ENCODE measurements around the gene SH2D5. TPM values are rescaled to one million over a fixed set of nuclear protein-coding genes. Genes with fewer than 3 reads are reported as not detected.
"Not testable (repeated sequence)": the region's sequence is repeated elsewhere in the genome, so short reads cannot be mapped to it uniquely, and the experiment has no call there.

The SH2D5 gene
- polyA plus RNA-seq, 4 donors = 0.76 to 2.0 (median 1.3) TPM

DNA sequence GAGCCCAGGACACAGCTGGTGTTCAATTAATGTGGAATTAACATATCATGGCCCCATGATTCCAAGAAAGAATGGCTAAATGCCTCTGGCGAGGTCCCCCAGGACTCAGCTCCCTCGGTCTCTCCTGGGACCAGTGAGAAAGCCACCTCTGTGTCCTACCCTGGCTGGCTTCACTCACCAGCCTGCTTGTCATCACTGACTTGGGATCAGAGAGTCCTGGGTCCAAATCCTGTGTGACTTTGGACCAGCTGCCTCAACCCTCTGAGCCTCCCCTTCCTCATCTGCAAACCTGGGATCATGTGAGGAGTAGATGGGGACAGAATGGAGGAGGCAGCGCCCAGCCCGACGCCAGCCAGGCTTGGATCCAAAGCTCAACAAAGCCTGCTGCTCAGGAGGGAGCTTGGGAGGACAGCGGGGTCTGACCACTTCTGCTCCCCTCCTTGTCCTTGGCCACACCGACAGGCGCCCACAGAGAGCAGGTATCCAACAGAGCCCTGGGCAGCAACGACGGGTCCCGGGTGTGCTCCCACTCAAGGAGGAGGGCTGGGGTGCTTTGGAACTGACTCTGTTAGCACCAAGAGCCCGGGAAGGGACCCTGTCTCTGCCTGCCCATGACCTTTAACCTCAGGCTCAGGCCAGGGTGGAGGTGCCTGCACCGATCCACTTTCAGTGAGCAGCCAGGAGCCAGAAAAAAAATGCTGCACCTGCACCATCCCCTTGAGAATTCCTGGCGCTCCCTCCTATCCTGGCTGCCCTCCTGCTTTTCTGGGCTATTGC lies 3.2 kb downstream of the SH2D5 start:
- no peak for DNase-seq (ENCODE audit: low read depth in 4 of 4, low spot score in 2 of 4)

DNA sequence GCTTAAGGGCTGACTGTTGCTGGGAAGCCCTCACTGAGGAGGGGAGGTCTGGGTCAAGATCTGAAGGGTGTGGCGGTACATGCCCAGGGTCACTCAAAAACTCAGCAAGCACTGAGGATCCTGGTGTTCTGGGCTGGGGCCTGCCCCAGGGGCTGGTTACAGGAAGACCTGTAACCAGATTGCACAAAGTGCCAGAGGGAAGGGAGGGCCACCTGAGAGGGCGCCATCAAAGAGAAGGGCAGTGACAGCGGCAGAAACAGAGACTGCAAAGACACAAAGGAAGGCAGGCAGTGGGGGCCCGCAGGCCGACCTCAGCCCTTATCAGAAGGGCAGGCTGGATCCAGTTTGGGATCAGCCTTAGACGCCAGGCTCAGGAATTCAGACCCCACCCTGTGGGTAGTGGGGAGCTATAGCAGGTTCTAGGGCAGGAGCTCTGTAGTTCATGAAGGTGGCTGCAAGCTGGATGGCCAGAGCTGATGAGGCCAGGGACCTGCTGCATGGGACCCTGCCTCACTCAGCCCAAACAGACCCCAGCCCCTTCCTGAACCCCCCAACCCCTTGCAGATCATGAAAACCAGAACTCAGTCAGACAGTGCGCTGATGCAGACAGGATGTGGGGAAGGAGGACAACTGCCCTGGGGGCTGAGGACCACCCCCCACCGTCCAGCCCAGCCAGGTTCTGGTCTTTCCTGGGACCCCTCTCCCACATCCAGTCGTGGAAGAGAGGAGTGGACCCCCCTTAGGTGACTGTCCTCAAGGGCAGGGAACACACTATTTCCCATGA lies 3.9 kb downstream of the SH2D5 start:
- no peak for DNase-seq (ENCODE audit: low read depth in 4 of 4, low spot score in 2 of 4)

- no peak for DNase-seq (ENCODE audit: low read depth in 4 of 4, low spot score in 2 of 4)
Observed at GRCh38 chr1:20727746-20728316, 4.7 kb downstream of the SH2D5 start.

- DNase-seq (ENCODE audit: low read depth in 4 of 4, low spot score in 2 of 4) = no peak
Observed at GRCh38 chr1:20726932-20727745, 5.4 kb downstream of the SH2D5 start.

DNA sequence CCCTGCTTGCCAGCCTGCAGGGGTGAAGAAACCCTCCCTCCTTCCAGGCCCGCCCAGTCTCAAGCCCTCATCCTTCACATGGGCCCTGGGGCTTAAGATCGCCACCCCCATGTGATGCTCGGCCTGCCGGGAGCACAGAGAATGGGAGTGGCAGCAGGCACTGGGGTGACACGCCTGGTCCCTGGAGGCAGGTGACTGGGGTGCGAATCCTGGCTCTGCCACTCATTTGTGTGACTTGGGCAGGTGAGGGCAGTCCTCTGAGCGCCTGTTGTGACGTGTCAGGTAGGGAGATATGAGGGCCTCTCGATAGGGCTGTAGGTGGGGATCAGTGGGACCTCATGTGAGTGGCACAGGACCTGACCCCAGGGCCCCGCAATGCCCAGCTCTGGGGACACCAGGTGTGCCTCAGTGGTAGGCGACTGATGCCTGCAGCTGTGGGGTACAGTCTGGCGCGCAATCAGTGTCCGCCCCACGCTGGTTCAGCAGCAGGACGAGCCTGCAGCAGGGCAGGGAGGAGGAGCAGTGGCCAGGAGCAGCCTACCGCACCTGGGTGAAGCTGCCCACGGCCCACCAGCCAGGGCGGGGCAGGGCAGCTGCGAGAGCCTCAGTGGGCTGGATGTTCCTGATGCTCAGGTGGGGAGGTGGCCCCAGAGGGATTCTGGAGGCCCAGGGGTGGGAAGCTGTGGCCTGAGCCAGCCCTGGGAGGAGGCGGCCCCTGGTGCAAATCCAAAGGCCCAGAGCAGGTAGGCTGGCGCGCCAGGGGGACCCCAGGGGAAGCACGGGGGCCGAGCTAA lies 6.2 kb downstream of the SH2D5 start:
- DNase-seq (ENCODE audit: low read depth in 4 of 4, low spot score in 2 of 4) = no peak

- no peak for DNase-seq (ENCODE audit: low read depth in 4 of 4, low spot score in 2 of 4)
Observed at GRCh38 chr1:20725189-20726117, 7.0 kb downstream of the SH2D5 start.

DNA sequence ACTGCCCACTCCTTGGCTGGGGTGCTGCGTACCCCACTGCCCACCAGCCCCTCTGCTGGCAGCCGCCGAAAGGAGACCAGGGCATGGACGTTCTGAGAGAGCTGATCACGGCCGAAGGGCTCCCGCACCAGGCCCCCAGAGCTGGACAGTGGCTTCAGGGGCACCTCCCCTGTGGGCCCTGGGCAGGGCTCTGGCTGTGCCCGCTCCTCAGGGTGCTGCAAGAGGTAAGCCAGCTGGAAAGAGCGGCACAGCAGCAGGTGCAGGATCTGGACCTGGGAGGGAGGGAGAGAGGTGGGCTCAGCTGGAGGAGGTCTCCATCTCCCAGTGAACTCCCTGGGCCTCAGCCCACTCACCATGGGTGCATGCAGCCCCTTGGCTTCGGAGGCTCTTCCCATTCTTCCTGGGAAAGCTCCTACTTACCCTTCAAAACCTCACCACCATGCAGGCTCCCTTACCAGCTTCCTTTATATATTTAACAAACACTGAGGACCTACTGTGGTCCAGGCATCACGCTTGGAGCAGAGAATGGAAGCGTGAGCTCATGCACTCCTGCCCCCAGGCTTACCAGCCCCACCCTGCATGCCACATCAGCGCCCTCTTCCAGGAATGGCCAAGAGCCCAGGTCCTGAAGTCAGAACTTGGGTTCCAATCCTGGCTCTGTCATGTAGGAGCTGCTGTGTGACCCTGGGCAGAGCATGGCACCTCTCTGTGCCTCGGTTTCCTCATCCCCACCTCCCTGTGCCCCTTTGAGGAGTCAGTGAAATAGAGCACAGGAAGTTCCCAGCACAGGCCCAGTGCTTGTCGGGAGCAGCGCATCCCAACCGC lies 7.9 kb downstream of the SH2D5 start:
- no peak for DNase-seq (ENCODE audit: low read depth in 4 of 4, low spot score in 2 of 4)

DNA sequence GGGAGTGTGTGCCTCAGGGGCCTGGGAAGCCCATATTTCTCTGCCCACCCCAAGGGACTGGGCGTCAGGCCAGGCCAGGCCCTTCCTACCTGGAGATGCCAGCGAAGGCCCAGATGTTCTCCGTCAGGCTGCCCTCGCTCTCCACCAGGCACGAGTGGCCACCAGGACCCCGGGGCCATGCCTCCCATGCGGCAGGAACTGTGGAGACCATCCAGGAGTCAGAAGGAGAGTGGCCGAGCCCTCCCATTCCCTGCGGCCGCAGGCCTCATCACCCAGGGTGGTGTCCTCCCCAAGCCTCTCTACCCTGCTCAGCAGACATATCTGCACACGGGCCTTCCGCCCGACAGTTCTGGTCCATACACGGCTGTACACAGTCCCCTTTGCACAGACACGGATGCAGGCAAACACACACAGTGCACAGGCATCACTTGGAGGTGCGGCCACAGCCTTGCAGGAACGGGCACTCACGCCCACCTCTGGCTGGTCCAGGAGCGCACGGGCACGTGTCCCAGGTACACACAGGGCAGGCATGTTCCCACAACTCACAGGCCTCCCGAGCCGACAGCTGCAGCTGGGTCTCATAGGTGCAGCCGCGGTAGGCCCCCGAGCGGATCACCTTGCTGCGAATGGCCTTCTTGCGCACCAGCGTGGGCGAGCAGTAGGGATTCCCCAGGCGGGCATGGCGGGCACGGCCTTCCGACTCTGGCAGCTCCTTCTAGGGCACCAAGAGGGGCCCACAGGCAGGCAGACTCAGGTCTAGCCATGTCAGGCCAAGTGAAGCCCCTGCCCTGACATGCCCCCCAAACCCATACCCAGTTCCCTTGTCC lies 8.8 kb downstream of the SH2D5 start:
- no peak for DNase-seq (ENCODE audit: low read depth in 4 of 4, low spot score in 2 of 4)

DNA sequence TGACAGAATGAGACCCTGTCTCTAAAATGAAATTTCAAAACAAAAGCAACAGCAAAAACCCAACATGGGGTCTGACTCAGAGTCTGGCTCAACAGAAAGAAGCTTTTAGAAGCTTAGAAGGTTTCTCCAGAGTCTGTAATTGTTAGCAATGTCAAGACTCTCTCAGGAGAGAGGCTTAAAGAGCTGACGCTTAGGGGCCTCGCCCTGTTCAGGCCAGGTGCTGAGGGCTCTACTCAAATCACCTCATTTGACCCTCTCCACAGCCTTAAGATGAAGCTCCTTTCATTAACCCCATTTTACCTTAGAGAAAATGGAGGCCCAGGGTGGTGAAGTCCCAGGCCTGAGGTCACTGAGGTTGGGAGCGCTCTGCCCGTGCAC lies 9.4 kb downstream of the SH2D5 start:
- no peak for DNase-seq (ENCODE audit: low read depth in 4 of 4, low spot score in 2 of 4)

DNA sequence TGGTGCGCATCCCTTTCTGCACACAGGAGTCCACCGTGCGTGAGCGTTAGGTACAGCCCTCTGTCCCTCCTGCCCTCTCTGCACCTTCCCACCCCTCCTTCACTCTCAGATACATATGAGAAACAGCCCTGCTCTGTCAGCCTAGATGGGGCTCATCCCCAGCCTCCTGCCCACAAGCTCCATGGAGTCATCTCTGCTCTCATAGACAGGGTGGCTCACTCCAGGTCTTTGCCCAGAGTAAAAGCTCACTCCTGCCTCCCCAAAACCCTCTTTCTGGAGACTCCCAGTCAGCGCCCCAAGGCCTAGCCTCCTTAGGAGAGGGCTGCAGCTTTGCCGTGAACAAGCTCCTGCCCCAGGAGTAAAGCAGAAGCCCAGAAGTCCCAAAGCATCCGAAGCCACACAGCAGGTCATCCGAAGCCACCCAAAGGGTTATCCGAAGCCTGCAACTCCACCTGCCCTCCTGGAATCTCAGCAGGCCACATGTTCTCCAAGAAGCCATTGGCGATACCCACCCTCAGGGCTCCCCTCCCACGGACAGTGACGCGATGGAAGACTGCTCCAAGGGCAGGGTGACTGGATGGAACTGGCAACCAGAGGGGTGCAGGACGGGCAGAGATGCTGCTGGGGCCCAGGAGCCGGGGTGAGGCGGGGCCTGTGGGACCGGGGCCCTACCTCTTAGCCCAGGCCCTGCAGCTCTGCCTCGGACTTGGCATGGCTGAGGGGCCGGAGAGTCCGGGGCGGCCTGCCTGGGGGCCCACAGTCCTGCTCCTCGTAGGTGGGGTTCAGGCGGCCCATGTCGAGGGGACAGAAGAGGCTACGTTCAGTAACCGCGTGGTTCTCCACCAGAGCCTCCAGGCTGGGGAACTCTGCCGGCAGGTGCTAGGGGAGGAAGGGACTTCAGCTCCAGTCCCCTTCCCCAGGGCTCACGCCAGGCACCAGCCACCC lies 11.1 kb downstream of the SH2D5 start:
- no peak for DNase-seq (ENCODE audit: low read depth in 4 of 4, low spot score in 2 of 4)

- no peak for DNase-seq (ENCODE audit: low read depth in 4 of 4, low spot score in 2 of 4)
Observed at GRCh38 chr1:20720631-20721091, 11.8 kb downstream of the SH2D5 start.

DNA sequence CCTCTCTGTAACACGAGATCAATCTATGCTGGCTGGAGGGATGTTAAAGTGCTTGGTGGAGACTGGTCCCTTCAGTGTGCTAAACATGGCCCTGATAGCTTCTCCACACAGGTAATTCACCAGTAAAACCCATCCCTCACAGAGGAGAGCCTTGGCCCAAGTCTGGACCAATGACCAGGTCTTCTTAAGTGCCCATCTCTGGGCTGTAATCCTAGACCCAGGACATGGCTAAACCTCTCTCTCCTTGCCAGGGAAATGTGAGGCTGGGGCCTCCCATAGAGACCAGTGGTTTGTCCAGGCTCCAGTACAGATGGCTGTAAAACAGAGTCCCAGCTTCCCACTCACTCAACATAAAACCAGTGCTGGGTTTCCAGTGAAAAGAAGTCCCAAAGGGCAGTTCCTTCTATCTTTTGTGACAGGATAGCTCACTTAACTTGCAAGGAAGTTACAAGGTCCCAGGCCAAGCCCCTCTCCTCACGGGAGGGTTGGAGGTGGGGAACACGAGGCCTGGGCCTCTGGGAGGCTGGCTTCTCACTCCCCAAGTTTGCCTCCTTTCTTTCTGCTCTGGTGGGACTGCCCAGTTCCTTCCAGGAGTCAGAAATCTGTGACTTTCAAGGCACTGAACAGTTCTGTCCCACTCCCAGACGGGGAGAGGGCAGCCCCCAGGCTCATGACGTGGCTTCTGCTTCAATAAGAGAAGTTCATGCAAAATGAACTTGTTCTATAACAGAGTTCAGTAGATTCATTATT lies 12.5 kb downstream of the SH2D5 start:
- no peak for DNase-seq (ENCODE audit: low read depth in 4 of 4, low spot score in 2 of 4)

- DNase-seq (ENCODE audit: low read depth in 4 of 4, low spot score in 2 of 4) = no peak
Observed at GRCh38 chr1:20719261-20719660, 13.2 kb downstream of the SH2D5 start.

DNA sequence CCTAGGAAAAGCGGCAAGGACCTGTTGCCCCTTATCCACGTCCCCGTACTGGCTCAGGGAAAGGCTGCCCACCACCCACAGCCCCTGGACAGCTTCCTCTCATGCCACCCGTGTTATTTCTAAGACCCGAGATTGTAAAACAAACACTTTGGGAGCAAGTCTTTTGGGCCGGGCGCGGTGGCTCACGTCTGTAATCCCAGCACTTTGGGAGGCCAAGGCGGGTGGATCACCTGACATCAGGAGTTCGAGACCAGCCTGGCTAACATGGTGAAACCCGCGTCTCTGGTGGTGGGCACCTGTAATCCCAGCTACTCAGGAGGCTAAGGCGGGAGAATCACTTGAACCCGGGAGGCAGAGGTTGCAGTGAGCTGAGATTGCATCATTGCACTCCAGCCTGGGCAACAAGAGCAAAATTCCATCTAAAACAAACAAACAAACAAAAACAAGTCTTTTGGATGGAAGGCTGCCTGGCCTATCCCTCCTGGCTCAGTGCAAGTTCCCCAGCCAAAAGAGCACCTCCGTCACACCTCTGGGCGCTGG lies 14.1 kb downstream of the SH2D5 start:
- DNase-seq (ENCODE audit: low read depth in 4 of 4, low spot score in 2 of 4) = not testable (repeated sequence)
